Stimulated activated CD4-positive, alpha-beta T cell treated with anti-CD3 and anti-CD28 coated beads, Interleukin-15, amount 100 ng/mL, for 48 hours (primary cell): ENCODE results near the gene TNFSF13.
A peak's percentile ranks its signal among the peaks of the same experiment; 100 is the strongest.

Experiments used
- DNase-seq, 2 donors: peaks; one replicate each; pipeline ENCODE4 v3.0.0-alpha.2; 2020; ENCODE audit warnings: low read depth in 2 of 2

TNFSF13 gene

GRCh38 chr17:7574176-7574953, 15.8 kb downstream of the TNFSF13 start:
- DNase-seq: no peak

- DNase-seq: no peak
These were observed 16.9 kb downstream of the TNFSF13 start for GRCh38 chr17:7575481-7575883.

DNA sequence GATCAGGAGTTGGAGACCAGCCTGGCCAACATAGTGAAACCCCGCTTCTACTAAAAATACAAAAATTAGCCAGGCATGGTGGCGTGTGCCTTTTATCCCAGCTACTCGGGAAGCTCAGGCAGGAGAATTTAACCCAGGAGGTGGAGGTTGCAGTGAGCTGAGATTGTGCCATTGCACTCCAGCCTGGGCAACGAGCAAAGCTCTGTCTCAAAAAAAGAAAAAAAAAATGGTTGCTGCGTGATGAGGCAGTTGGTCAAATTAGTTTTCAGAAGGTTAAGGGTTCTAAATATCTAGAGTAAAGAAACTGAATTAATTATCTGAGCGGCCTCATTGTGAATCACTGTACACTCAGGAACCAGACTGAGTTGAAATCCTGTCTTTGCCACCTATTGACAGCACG, 17.4 kb downstream of the TNFSF13 start:
- DNase-seq: no peak

GRCh38 chr17:7576432-7576937, 17.9 kb downstream of the TNFSF13 start:
- no peak for DNase-seq

GRCh38 chr17:7577327-7578199, 19.0 kb downstream of the TNFSF13 start:
- no peak for DNase-seq

DNA sequence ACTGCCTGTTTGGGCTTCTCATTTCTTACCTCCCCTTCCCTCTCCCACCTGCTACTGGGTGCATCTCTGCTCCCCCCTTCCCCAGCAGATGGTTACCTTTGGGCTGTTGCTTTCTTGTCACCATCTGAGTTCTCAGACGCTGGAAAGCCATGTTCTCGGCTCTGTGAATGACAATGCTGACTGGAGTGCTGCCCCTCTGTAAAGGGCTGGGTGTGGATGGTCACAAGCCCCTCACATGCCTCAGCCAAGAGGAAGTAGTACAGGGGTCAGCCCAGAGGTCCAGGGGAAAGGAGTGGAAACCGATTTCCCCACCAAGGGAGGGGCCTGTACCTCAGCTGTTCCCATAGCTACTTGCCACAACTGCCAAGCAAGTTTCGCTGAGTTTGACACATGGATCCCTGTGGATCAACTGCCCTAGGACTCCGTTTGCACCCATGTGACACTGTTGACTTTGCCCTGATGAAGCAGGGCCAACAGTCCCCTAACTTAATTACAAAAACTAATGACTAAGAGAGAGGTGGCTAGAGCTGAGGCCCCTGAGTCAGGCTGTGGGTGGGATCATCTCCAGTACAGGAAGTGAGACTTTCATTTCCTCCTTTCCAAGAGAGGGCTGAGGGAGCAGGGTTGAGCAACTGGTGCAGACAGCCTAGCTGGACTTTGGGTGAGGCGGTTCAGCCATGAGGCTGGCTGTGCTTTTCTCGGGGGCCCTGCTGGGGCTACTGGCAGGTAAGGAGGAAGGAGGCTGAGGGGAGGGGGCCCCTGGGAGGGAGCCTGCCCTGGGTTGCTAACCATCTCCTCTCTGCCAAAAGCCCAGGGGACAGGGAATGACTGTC, 20.7 kb downstream of the TNFSF13 start, which contains the start of gene CD68:
TSS of gene CD68 (plus strand) at position 638 of the 833 bp plus-strand sequence. CDS start at position 678, 40 bp downstream.
- peak; percentile 67 to 74 for DNase-seq

- DNase-seq: no peak
These were observed 21.5 kb downstream of the TNFSF13 start for GRCh38 chr17:7579834-7580603.

DNA sequence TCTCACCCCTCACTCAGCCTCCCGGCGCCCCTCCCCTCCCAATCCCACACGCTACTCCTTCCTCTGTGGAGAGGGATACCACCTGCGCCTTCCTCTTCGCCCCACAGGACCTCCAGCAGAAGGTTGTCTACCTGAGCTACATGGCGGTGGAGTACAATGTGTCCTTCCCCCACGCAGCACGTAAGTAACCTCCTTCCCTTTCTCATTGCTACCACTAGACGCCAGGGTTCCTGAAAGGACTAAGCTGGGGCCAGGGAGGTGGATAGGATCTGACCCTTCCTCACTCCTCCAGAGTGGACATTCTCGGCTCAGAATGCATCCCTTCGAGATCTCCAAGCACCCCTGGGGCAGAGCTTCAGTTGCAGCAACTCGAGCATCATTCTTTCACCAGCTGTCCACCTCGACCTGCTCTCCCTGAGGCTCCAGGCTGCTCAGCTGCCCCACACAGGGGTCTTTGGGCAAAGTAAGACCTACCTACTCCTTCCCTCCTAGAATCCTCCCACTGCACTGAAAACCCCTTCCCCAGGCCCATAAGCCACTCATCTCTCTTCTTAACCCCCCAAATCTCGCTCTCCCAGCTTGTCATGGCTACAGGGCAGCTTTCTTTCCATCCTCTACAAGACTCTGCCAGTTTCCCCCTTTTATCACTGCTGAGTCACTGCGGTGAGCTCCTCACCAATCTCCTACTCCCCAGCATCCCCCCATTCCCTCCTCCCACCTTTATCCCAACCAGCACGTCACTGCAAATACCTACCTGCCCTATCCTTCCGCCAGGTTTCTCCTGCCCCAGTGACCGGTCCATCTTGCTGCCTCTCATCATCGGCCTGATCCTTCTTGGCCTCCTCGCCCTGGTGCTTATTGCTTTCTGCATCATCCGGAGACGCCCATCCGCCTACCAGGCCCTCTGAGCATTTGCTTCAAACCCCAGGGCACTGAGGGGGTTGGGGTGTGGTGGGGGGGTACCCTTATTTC, 22.3 kb downstream of the TNFSF13 start:
- no peak for DNase-seq

DNA sequence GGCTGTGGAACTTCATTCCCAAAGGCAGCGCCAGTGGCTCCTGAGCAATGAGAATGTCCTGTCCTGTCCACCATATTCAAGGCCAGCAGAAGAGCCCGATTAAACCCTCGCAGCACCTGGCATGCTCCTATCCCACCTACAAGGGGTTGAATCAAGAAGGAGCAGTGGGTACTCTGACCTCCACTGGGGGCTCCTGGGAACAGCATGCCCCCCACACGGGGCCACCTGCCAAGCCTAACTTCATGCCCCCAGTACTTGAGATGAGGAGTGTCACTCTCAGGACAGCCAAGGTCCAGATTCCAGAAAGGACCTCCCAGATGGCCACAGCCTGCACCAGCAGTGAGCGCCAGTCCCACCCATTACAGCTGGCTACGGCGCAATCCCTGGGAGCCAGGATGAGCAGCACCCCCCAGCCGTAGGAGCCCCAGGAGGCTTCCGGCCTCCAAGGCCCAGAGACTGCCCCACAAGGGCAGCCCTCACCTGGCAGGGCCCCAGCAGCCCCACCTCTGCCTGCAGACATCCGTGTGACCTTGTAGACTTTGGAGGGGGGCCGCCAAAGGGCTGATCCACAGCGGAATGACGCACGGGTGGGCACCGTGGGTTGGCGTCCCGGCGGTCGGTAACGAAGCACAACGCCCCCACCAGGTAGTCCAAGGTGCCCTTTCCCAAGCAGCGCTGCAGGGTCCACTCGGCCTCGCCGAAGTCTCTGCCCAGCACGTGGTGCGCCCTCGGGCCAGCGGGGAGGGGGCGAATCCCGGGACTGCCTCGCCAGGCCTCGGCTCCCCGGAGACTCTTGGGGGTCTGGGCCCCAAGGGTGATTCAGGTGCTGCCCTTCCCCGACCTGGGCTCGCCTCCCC, 24.1 kb downstream of the TNFSF13 start:
- no peak for DNase-seq

DNA sequence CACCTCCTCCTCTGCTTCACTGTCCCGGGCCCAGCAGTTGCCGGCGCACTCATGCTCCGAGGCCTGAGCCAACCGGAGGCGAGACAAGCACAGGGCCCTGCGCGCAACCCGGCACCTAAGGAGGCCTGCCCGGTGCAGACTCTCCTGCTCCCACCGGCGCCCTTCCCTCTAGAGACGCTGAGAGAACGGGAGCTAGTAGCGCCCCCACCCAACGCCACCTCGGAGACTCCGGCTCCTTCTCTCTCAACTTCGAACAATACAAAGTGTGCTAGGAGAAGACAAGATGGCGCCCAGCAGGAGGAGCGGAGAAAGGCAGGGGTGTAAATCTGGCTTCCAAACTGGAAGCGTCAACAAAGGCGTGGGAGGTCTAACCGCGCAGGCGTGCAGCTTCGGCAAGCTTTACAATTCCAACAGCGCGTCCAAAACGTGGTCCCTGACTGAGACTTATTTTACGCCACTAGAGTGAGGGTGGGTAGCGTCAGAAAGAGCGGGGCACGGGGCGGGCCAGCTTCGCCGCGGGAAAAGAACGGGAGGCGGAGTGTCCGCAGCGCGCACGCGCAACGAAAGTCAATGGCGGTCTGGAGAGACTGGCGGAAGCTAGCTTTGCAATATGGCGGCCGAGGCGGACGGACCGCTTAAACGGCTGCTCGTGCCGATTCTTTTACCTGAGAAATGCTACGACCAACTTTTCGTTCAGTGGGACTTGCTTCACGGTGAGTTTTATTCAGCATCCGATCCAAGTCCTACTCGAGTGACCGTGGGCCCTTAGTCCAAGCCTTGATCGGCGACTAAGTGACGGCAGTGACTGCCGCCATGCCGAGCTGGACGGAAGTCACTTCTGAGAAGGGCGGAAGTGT, 24.9 kb downstream of the TNFSF13 start, which contains the start of gene MPDU1:
TSS of gene MPDU1 (plus strand) at position 600 of the 857 bp plus-strand sequence. CDS start at position 611, 11 bp downstream.
- DNase-seq: peak; percentile 93 to 94

GRCh38 chr17:7586673-7587419, 28.3 kb downstream of the TNFSF13 start:
- DNase-seq: no peak

GRCh38 chr17:7587420-7588151, 29.0 kb downstream of the TNFSF13 start:
- no peak for DNase-seq

DNA sequence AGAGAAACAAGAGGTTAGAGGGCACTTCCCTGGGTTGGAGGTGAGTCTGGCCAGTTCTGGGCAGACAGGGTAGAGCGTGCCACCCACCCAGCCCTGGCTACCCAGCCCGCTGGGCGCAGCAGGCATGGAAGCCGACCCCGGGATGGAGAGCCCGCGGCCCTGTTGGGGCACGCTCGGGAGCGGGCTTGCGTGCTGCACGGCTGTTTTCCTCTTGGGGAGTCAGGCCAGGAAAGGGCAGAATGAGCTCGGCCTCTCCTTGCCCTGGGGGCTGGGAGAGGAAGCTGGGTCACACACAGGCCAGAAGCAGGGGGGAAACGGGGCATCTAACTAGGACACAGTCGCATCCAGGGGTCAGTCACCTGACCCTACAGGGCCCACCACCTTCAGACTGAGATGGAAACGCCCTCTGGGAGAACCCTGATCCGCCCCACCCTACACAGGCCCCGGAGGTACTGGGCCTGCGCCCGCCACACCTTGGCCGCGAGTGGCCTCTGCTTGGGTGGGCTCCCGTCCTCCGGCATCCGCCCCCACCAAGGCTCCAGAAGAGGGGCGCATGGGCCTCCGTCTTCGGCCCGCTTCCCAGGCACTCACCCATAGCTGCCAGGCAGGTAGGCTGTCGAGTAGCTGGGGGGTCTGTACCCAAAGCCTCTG, 30.1 kb downstream of the TNFSF13 start:
- no peak for DNase-seq

GRCh38 chr17:7589204-7589868, 30.8 kb downstream of the TNFSF13 start:
- peak; percentile 49 to 52 for DNase-seq
